HG03196 (cell line): ENCODE data around the gene TYMS.

Experiments
- ATAC-seq: cut with Tn5 transposase; IDR thresholded peaks from one replicate; pipeline ENCODE4 v1.9.1; 2021; ENCODE audit not compliant: unreplicated experiment

The TYMS gene

GRCh38 chr18:657311-658000 lies at the start of gene TYMS:
Gene TYMS (plus strand): TSS chr18:657653. CDS start chr18:657743, 90 bp downstream.
- peak; percentile 54 for ATAC-seq

- no peak for ATAC-seq
Observed at GRCh38 chr18:607930-608329, 49.5 kb upstream of the TYMS start.

GRCh38 chr18:610214-610928 lies 47.1 kb upstream of the TYMS start:
- no peak for ATAC-seq

GRCh38 chr18:612156-612555 lies 45.3 kb upstream of the TYMS start:
- no peak for ATAC-seq

GRCh38 chr18:614193-614592 lies 43.3 kb upstream of the TYMS start:
- ATAC-seq: no peak

- no peak for ATAC-seq
Observed at GRCh38 chr18:615092-615521, 42.3 kb upstream of the TYMS start.

GRCh38 chr18:615773-616172 lies 41.7 kb upstream of the TYMS start:
- no peak for ATAC-seq

GRCh38 chr18:616380-616995 lies 41.0 kb upstream of the TYMS start:
- no peak for ATAC-seq

- no peak for ATAC-seq
Observed at GRCh38 chr18:617970-618504, 39.4 kb upstream of the TYMS start.

- ATAC-seq: no peak
Observed at GRCh38 chr18:618618-619017, 38.8 kb upstream of the TYMS start.

GRCh38 chr18:621291-622043 lies 36.0 kb upstream of the TYMS start:
- ATAC-seq: no peak

GRCh38 chr18:622289-622688 lies 35.2 kb upstream of the TYMS start:
- ATAC-seq: no peak

GRCh38 chr18:623761-624620 lies 33.5 kb upstream of the TYMS start:
- peak; percentile 69 for ATAC-seq

GRCh38 chr18:627231-627630 lies 30.2 kb upstream of the TYMS start:
- no peak for ATAC-seq

GRCh38 chr18:629269-630150 lies 27.9 kb upstream of the TYMS start:
- no peak for ATAC-seq

- ATAC-seq: no peak
Observed at GRCh38 chr18:631560-631959, 25.9 kb upstream of the TYMS start.

GRCh38 chr18:634551-635045 lies 22.9 kb upstream of the TYMS start:
- ATAC-seq: no peak

- no peak for ATAC-seq
Observed at GRCh38 chr18:635171-635570, 22.3 kb upstream of the TYMS start.

GRCh38 chr18:641224-641623 lies 16.2 kb upstream of the TYMS start:
- no peak for ATAC-seq
